CD4-positive, alpha-beta T cell (primary cell): ENCODE results near the gene MMP24OS. TPM values are rescaled to one million over a fixed set of nuclear protein-coding genes. Genes with fewer than 3 reads are reported as not detected.
"Not testable (repeated sequence)": the region's sequence is repeated elsewhere in the genome, so short reads cannot be mapped to it uniquely, and the experiment has no call there.

ENCODE experiments used
- ATAC-seq: fragments of 200-7000 bp; cut with Tn5 transposase; one replicate; pipeline ENCODE4 v1.10.0; 2022; ENCODE audit warnings: mild to moderate bottlenecking; ENCODE audit not compliant: poor library complexity
- CTCF ChIA-PET: fragments of 350-600 bp; sonication (Branson Sonifier 250); formaldehyde crosslinking; loops from one replicate; lab custom pipeline; 2021; ENCODE audit warnings: antibody characterized with exemption, inconsistent platforms; lab: Charles Lee
- POLR2A ChIA-PET: fragments of 350-600 bp; sonication (Branson Sonifier 250); formaldehyde crosslinking; loops from one replicate; lab custom pipeline; 2021; ENCODE audit warnings: antibody characterized with exemption, inconsistent platforms; lab: Charles Lee
- DNase-seq, 14 experiments: peaks; one replicate each; pipeline ENCODE4 v3.0.0-alpha.2; 2013 to 2020; ENCODE audit warnings: mixed read lengths in 2 of 14
- H3K27ac ChIP-seq, 2 donors: one replicate each; pipeline versions ENCODE4 v1.5.1 to v1.7.0; 2013; ENCODE audit warnings: low read length in 2 of 2, low read depth in 1 of 2, mild to moderate bottlenecking in 1 of 2
- H3K27me3 ChIP-seq, 2 experiments: 1 replicate in 1 of 2; 2 replicates in 1 of 2; pipeline versions ENCODE4 v1.6.1 to v1.7.0; 2013; ENCODE audit warnings: low read length in 2 of 2, control low read depth in 1 of 2, mild to moderate bottlenecking in 1 of 2, moderate library complexity in 1 of 2; ENCODE audit not compliant: insufficient read depth in 2 of 2, control insufficient read depth in 1 of 2
- H3K36me3 ChIP-seq: one replicate; pipeline ENCODE4 v1.6.1; 2013; ENCODE audit warnings: low read length, control low read depth; ENCODE audit not compliant: insufficient read depth
- H3K4me1 ChIP-seq: one replicate; pipeline ENCODE4 v1.6.1; 2013; ENCODE audit warnings: low read length, control low read depth; ENCODE audit not compliant: insufficient read depth
- H3K4me3 ChIP-seq: one replicate; pipeline ENCODE4 v1.5.1; 2013; ENCODE audit warnings: mild to moderate bottlenecking, low read length, moderate library complexity
- H3K9me3 ChIP-seq, 2 experiments: 1 replicate in 1 of 2; 2 replicates in 1 of 2; pipeline versions ENCODE4 v1.6.1 to v1.7.0; 2013; ENCODE audit warnings: low read length in 2 of 2, mild to moderate bottlenecking in 2 of 2, control low read depth in 1 of 2, moderate library complexity in 1 of 2; ENCODE audit not compliant: control insufficient read depth in 1 of 2, insufficient read depth in 1 of 2
- H3K27ac Mint-ChIP-seq: one replicate; pipeline ENCODE4 v1.8.0; 2020; ENCODE audit warnings: mixed read lengths
- H3K27me3 Mint-ChIP-seq: one replicate; pipeline ENCODE4 v1.8.0; 2021; ENCODE audit warnings: mixed read lengths
- H3K36me3 Mint-ChIP-seq: one replicate; pipeline ENCODE4 v1.8.0; 2021; ENCODE audit warnings: low read depth, mixed read lengths
- H3K4me1 Mint-ChIP-seq: one replicate; pipeline ENCODE4 v1.8.0; 2021; ENCODE audit warnings: low read depth, mixed read lengths
- H3K4me3 Mint-ChIP-seq: one replicate; pipeline ENCODE4 v1.8.0; 2020; ENCODE audit warnings: mild to moderate bottlenecking, mixed read lengths
- H3K9me3 Mint-ChIP-seq: one replicate; pipeline ENCODE4 v1.8.0; 2020; ENCODE audit warnings: mixed read lengths
- CTCF ChIP-seq: fragments of 200-600 bp; IDR thresholded peaks from one replicate; pipeline ENCODE4 v1.8.0; 2022; ENCODE audit warnings: antibody characterized with exemption, mild to moderate bottlenecking
- intact Hi-C, 2 experiments: fragments of 100-400 bp; cut with DNase I in 1 of 2; cut with micrococcal nuclease in 1 of 2; formaldehyde crosslinking; loops; one replicate each; pipeline versions ENCODE4 v1.15.1 to v1.9.0; 2023 to 2025; cut with DNase I, micrococcal nuclease
- total RNA-seq, 174 experiments: library from RNA in 2 of 174; stranded (reverse) in 2 of 174; gene quantifications; one replicate each; pipeline ENCODE4 v1.2.3 and lab custom pipeline; 2021 to 2026

Gene MMP24OS
- total RNA-seq, 2 experiments from 2014 or later = 71.8 to 74.8 TPM

- ChIA-PET POLR2A (no interaction called here), CTCF (interaction anchor here (2.3 kb wide), 1 partner anchor 14 kb away, joined by 5 read pairs; no protein-coding TSS in a partner anchor)
- H3K27me3 Mint-ChIP-seq = no peaks in the 10 kb centered on the region
- Histone ChIP-seq H3K4me1 (peaks cover 6% of the 10 kb centered on the region), H3K4me3 (no peak overlapping the region), H3K36me3 (peaks cover 9% of the 10 kb centered on the region), H3K27ac (no peak overlapping the region), H3K9me3 (no peaks in the 10 kb centered on the region), H3K27me3 (no peaks in the 10 kb centered on the region)
- H3K36me3 Mint-ChIP-seq = peaks cover 11% of the 10 kb centered on the region
- H3K27ac Mint-ChIP-seq = no peak overlapping the region
- intact Hi-C loops = no loop called here
- no peaks in the 10 kb centered on the region for H3K9me3 Mint-ChIP-seq
- TF ChIP-seq CTCF = no peak
- ATAC-seq (no peak), DNase-seq (no peak)
- no peak overlapping the region for H3K4me3 Mint-ChIP-seq
- H3K4me1 Mint-ChIP-seq = peaks cover 14% of the 10 kb centered on the region
Observed at GRCh38 chr20:35317416-35318210, 39.7 kb upstream of the MMP24OS start.

GRCh38 chr20:35316086-35316485 lies 38.2 kb upstream of the MMP24OS start:
- peaks cover 6% of the 10 kb centered on the region for H3K4me1 ChIP-seq
- Mint-ChIP-seq H3K4me3 (no peak overlapping the region), H3K27ac (no peak overlapping the region), H3K9me3 (no peaks in the 10 kb centered on the region), H3K36me3 (peaks cover 18% of the 10 kb centered on the region), H3K27me3 (no peaks in the 10 kb centered on the region), H3K4me1 (peaks cover 14% of the 10 kb centered on the region)
- no peak overlapping the region for H3K4me3 ChIP-seq
- H3K27ac ChIP-seq = no peak overlapping the region
- H3K9me3 ChIP-seq = no peaks in the 10 kb centered on the region
- intact Hi-C loops = no loop called here
- H3K27me3 ChIP-seq = no peaks in the 10 kb centered on the region
- POLR2A ChIA-PET = no interaction called here
- no peak for DNase-seq
- TF ChIP-seq CTCF = no peak
- no peak for ATAC-seq
- CTCF ChIA-PET = no interaction called here
- H3K36me3 ChIP-seq = peaks cover 15% of the 10 kb centered on the region

DNA sequence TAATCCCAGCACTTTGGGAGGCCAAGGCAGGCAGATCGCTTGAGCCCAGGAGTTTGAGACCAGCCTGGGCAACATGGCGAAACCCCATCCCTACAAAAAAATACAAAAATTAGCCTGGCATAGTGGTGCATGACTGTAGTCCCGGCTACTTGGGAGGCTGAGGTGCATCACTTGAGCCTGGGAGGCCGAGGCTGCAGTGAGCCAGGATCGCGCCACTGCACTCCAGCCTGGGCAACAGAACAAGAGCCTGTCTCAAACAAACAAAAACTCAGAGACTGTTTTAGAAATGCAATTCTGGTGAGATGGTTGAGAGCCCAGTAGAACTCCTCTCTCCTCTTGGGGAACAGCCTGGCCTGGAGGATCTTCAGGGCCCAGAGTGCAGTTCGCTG lies 37.7 kb upstream of the MMP24OS start:
- H3K27ac Mint-ChIP-seq, DNase-seq, H3K27ac ChIP-seq, H3K4me3 Mint-ChIP-seq, H3K9me3 Mint-ChIP-seq, H3K4me3 ChIP-seq, H3K27me3 ChIP-seq, CTCF ChIA-PET, H3K27me3 Mint-ChIP-seq, ATAC-seq, H3K9me3 ChIP-seq, intact Hi-C loops, H3K4me1 ChIP-seq: not testable (repeated sequence)
- POLR2A ChIA-PET = interaction anchor here (0.6 kb wide), 1 partner anchor 40 kb away, joined by 3 read pairs; no protein-coding TSS in a partner anchor
- Mint-ChIP-seq H3K4me1 (peaks cover 14% of the 10 kb centered on the region), H3K36me3 (peaks cover 21% of the 10 kb centered on the region)
- H3K36me3 ChIP-seq = peaks cover 15% of the 10 kb centered on the region
